GM12874 (cell line): ENCODE measurements around the gene CSHL1.

Experiments used
- TF ChIP-seq, protein P1 (sequence below): IDR thresholded peaks from 2 replicates; pipeline ENCODE4 v1.5.1; 2011; ENCODE audit warnings: low read depth, mild to moderate bottlenecking, control low read depth, low read length, moderate library complexity; ENCODE audit not compliant: insufficient read depth

Gene CSHL1

DNA sequence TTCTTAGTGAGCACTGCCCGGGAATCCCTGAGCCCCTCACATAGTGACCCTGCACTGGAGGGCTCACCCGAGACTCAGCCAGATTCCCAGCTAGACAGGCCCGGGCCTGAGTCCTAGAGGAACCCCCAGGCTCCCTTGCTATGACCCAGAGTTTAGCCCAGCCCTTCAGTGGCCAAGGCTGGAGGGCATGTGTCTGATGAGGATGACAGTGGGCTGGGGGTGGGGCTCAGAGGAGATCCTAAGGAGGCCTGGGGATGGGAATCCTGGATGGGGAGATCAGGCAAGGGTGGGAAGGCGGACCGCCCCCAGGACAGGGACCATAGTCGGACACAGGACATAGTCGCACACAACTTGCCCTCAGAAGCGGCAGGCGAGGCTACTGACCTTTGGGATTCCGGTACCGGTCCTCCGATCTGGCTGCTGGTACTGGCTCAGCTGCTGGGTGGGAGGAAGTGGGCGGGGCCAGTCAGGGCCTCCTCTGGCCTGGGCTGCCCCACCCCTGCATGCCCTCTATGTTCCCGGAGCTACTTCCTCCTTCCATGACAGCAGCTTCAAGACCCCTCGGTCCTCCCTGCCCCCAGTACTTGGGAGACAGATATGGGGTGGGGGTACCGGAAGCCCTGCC is 20.0 kb upstream of the CSHL1 start:
- TF ChIP-seq, protein P1, sequence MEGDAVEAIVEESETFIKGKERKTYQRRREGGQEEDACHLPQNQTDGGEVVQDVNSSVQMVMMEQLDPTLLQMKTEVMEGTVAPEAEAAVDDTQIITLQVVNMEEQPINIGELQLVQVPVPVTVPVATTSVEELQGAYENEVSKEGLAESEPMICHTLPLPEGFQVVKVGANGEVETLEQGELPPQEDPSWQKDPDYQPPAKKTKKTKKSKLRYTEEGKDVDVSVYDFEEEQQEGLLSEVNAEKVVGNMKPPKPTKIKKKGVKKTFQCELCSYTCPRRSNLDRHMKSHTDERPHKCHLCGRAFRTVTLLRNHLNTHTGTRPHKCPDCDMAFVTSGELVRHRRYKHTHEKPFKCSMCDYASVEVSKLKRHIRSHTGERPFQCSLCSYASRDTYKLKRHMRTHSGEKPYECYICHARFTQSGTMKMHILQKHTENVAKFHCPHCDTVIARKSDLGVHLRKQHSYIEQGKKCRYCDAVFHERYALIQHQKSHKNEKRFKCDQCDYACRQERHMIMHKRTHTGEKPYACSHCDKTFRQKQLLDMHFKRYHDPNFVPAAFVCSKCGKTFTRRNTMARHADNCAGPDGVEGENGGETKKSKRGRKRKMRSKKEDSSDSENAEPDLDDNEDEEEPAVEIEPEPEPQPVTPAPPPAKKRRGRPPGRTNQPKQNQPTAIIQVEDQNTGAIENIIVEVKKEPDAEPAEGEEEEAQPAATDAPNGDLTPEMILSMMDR = no peak

DNA sequence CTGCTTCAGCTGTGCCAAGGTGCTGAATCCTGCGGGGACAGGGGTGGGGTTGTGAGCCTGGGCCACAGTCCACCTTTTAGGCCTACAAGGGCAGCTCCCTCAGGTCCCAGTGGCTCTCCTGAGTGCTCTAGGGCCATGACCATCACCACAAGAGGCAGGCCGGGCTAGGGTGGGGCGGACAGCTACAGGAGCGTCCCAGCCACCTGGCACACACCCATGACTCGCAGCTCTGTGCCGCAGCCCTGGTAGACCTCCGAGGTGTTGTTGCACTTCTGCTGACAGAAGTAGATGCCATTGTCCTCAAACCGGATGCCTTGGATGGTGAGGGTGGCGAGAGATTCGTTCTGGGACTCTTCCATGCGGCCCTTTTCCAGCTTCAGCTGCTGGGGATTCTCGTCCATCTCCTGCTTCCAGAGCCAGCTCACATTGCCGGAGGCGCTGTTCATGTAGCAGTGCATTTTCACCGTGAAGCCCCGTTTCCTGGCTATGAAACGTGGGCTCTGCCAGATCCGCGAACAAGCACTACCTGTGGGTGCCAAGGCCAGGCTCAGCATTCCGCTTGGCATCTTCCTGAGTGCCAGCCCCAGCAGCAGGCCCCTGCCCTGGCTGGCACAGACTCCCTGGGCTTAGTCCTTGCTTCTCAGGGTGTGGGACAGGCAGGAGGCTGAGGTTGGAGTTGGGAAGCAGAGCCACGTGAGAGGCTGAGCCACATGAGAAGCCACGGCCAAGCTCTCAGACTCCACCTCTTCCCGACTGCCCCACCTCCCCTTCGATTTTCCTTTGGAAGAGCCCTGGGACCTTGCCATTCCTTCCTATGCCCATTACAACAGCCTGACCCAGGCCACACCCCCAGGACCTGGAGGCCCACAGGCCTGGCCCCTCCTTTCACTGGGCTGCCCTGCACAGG is 19.1 kb upstream of the CSHL1 start:
- TF ChIP-seq, protein P1 = no peak

DNA sequence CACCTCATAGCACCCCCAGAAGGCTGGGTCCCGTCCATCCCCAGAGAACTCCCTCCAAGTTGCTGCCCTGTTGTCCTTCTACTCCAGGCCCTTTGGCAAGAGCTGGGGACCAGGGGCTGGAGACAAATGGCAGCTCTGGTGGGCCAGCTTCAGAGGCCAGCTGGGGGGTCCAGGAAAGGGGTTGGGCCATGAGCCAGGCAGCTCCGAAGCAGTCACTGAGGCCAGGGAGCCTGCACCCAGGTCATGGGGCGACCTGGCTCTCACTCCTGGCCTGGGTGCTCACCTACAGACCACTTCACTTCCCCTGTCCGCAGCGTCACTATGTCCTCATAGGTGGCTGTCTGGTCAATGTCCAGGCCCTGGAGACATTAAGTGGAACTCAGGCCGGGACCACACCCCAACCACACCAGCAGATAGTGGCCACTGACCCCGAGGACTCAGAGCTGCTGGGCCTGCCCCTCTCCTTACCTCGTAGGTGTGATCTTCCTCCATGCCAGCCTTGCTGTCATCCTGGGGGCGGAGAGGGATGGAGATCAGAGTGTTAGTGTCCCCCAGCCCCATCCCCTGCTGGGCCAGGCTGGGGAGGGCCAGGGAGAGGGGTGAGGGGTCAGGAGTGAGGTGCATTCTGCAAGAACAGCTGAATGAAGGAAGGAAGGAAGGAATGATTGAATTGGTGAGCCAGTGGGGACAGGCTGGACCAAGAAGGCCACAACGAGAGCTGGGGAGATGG is 18.1 kb upstream of the CSHL1 start:
- TF ChIP-seq, protein P1 = no peak

DNA sequence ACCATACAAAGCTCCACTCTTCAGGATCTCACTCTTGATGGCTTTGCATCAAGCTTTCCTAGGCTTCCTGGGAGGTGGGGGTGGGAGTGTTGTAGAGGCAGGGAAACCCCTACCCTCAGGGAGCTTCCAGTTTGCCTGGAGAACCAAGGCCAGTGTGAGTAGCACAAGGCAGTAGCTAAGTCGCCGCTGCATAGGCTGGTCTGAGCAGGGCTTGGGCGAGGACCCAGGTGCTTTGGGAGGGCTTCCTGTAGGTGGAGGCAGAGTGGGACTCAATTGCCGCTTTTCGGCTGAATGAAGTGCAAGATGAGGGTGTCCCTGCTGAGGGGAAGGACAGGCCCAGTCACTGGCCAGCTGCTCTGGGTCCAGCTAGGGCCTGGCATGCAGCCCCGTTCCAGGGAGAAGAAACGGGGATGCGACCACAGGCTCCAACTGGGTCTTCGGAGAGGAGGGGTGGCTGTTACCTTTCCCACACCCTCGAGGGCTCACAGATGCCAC is 17.2 kb upstream of the CSHL1 start:
- TF ChIP-seq, protein P1 = no peak

DNA sequence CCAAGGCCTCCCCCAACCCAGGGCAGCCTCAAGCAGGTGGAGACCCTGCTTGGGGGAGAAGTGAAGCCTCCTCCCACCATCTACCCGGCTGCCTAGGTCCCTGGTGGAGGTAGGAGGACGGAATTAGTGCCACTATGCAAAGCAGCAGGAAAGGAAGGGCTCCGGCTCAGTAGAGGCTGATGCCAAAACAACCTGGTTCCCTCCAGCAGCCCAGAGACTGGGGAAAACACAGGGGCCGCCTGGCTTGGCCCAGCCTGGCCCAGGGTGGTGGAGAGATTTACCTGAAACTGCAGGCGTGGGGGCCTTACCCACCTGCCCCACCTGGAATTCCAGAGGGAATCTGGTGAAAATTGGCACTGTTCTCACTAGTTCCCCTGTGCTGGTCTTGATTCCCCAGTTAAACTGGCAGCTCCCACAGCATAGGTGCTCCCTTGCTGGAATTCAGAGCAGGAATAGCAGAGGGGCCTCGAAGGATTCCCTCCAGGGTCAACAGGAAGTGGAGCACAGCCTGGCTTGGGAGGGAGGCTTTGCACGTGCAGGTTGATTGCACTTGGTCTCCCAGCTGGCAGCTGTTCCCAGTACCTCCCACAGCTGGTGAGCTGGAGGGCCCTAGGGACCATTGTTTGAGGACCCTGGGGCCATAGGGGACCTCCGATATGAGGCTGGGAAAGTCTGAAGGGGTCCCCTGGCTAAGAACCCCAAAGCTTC is 16.6 kb upstream of the CSHL1 start:
- TF ChIP-seq, protein P1 = no peak

DNA sequence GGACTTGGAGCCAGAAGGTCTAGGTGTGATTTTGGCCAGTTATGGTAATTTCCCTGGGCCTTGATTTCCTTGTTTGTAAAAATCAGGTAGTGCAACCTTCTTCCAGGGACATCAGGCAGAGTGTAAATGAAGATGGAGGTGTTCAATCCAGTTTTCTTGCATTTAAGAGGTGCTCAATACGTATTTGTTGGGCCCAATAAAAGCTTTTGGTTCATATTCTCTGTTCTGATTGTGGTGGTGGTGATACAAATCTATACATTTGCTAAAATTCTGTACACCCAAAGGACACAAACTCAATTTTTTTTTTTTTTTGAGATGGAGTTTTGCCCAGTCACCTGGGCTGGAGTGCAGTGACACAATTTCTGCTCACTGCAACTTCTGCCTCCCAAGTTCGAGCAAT is 15.1 kb upstream of the CSHL1 start:
- TF ChIP-seq, protein P1 = no peak

DNA sequence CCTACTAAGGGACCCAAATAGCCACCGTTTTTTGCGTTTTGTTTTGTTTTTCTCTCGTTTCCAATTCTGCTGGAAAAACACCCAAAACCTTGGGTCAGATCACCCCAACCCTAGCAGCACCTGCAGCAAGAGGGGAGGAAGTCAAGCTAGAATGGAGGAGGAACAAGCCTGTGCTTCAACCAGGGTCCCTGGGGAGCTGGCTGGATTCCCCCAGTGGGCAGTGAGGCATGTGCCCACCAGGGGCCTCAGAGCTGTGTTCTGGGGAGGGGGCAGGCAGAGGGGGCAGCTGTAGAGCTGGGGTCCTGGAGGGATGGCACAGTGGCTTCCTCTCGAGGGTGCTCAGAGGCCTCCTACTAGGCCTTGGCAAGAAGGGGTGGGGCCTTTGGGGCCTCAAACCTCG is 14.6 kb upstream of the CSHL1 start:
- TF ChIP-seq, protein P1 = no peak
